Central memory CD4-positive, alpha-beta T cell (primary cell): ENCODE results near the gene DRD2.

ENCODE experiments used
- DNase-seq: peaks from one replicate; pipeline ENCODE4 v3.0.0; 2022

Gene DRD2

GRCh38 chr11:113363996-113364641 is 111.1 kb downstream of the DRD2 start:
- no peak for DNase-seq

GRCh38 chr11:113363406-113363805 is 111.8 kb downstream of the DRD2 start:
- no peak for DNase-seq
